OCI-M2 (cell line): ENCODE results near the gene VPS41.
"Not testable (repeated sequence)": the region's sequence is repeated elsewhere in the genome, so short reads cannot be mapped to it uniquely, and the experiment has no call there.

Experiments used
- DNase-seq: peaks from one replicate; lab custom pipeline; 2025; ENCODE audit not compliant: unreplicated experiment; lab: John Stamatoyannopoulos, UW

The VPS41 gene

GRCh38 chr7:38908759-38909335 is at the start of gene VPS41:
Gene VPS41, minus strand, starts transcription at chr7:38909191. Its CDS starts 17 bp downstream, at chr7:38909174.
- no peak for DNase-seq

DNA sequence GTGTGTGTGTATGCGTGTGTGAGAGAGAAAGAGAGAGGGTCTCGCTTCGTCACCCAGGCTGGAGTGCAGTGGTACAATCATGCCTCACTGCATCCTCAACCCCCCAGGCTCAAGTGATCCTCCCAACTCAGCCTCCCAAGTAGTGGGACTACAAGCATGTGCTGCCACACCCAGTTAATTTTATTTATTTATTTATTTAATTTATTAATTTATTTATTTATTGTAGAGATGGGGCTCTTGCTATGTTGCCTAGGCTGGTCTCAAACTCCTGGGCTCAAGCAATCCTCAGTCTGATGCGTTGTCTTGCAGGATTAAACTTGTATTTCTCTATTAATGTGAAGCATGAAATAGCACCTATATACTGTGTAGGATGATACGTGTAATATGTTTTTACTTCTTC is 46.9 kb upstream of the VPS41 start:
- DNase-seq = no peak

GRCh38 chr7:38953971-38954370 is 45.0 kb upstream of the VPS41 start:
- DNase-seq = no peak

DNA sequence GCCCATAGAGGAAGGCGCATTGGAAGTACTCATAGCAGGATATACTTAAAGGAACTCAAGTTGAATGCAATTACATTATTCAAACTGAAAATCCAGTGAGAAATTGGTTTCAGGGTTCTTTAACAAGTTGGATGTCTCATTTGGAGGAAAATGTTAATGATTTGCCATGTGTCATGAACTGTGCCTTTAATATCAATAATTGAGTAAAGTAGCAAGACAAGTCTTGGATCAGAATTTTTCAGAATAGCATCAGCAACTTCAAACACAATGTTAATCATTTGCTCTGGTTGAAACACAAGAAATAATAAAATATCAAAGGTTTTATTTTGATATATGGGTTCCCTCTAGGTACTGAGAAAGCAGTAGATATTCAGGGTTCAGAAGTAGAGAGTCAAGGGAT is 44.2 kb upstream of the VPS41 start:
- no peak for DNase-seq

- no peak for DNase-seq
Observed at GRCh38 chr7:38951213-38951612, 42.2 kb upstream of the VPS41 start.

GRCh38 chr7:38950309-38950708 is 41.3 kb upstream of the VPS41 start:
- no peak for DNase-seq

DNA sequence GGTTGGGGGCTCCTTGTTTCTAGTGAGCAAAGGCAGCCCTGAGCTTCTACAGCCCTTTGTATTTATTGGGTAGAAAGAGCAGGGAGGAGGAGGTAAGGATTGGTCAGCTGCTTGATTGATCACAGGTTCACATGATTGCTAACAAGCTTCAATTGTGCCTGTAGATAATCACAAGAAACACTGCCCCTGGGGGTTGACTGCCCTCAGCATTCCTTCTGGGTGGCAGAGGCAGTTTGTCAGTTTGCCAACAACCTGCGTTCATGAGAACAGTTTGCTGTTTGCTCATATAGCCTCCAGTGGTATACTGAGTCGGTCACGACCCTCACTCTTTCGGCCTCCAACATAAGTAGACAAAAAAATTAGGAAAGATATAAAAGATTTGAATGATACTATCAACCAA is 38.5 kb upstream of the VPS41 start:
- not testable (repeated sequence) for DNase-seq

- no peak for DNase-seq
Observed at GRCh38 chr7:38942431-38943051, 33.5 kb upstream of the VPS41 start.

- DNase-seq = no peak
Observed at GRCh38 chr7:38940774-38941173, 31.8 kb upstream of the VPS41 start.

DNA sequence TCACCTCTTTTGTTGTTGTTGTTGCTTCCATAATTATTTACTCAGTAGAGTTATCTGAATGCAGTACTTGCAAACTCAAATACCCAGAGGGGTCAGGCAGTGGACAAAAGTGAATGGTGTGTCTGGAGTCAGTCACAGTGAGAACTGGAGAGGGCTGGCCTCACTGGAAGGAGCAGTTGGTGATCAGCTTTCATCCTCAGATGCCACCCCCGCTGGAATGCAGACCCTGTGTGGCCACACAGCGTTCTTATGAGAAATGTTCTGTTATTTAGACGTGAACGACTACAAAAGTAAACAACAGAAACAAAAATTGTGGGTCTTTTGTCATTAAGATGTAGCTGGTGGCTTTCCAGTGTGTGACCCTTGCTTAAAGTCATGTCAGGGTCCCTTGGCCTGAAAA is 29.6 kb upstream of the VPS41 start:
- DNase-seq = no peak

- DNase-seq = no peak
Observed at GRCh38 chr7:38938001-38938485, 29.1 kb upstream of the VPS41 start.

GRCh38 chr7:38936641-38937040 is 27.6 kb upstream of the VPS41 start:
- DNase-seq = no peak

- DNase-seq = no peak
Observed at GRCh38 chr7:38934536-38934935, 25.5 kb upstream of the VPS41 start.

DNA sequence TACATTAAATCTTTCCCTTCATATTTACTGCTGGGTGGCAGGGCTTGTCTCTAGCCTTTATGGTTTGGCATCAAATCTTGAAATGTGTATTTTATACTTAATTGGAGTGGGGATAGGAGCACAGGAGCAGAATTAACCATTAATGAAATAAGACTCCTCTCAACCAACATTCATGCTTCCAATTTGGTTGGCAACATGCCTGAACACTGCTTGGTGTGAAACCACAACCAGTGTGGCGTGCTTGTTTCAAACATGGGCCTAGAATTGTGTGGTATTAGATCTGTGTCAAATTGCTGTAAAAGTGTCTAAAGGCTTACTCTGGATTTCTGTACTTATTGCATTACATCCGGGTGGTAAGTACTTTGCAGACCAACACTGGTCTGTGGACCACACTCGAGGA is 25.1 kb upstream of the VPS41 start:
- DNase-seq = no peak

- no peak for DNase-seq
Observed at GRCh38 chr7:38932509-38933168, 23.6 kb upstream of the VPS41 start.

GRCh38 chr7:38929460-38930171 is 20.6 kb upstream of the VPS41 start:
- DNase-seq = no peak

GRCh38 chr7:38928506-38928905 is 19.5 kb upstream of the VPS41 start:
- DNase-seq = no peak

- DNase-seq = no peak
Observed at GRCh38 chr7:38927751-38928150, 18.8 kb upstream of the VPS41 start.

DNA sequence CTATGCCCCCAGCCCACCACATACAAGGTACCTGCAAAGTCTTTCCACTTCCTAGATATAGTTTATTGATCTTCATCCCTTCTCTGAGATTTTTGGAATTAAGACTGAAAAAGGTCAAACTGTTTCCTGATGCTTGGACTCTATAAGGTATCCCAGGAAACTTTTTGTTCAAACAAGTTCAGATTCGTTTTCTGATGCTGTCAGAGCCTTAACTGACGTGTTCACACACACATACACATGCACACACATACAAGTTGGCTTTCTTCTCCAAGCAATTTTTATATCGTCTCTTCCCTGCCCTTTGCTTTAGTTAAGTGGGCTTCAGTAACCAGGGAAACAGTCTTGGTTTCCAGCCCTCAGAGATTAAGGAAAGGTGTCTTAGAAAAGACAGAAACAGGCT is 11.7 kb upstream of the VPS41 start:
- no peak for DNase-seq

GRCh38 chr7:38916396-38916795 is 7.4 kb upstream of the VPS41 start:
- no peak for DNase-seq

- no peak for DNase-seq
Observed at GRCh38 chr7:38909870-38910269, 879 bp upstream of the VPS41 start.

- no peak for DNase-seq
Observed at GRCh38 chr7:38907766-38908165, 1.2 kb downstream of the VPS41 start.
